Mesendoderm (in vitro differentiated cells): ENCODE measurements around the gene GAS2L1.

Experiments used
- DNase-seq: peaks from one replicate; pipeline ENCODE4 v3.0.0; 2013
- H2AK5ac ChIP-seq: 2 replicates; pipeline ENCODE4 v1.6.1; 2013; ENCODE audit warnings: low read length, inconsistent platforms
- H2BK120ac ChIP-seq: 2 replicates; pipeline ENCODE4 v1.6.1; 2013; ENCODE audit warnings: low read depth, mild to moderate bottlenecking, low read length, moderate library complexity, mixed read lengths
- H2BK15ac ChIP-seq: replicated peaks from 2 replicates; pipeline ENCODE4 v1.6.1; 2013; ENCODE audit warnings: low read depth, mild to moderate bottlenecking, moderate library complexity
- H2BK5ac ChIP-seq: 2 replicates; pipeline ENCODE4 v1.6.1; 2013; ENCODE audit warnings: low read length, inconsistent platforms
- H3K18ac ChIP-seq: 2 replicates; pipeline ENCODE4 v1.6.1; 2013; ENCODE audit warnings: mild to moderate bottlenecking, low read length, mixed read lengths
- H3K23ac ChIP-seq: one replicate; pipeline ENCODE4 v1.6.1; 2013; ENCODE audit warnings: low read length
- H3K27ac ChIP-seq: 2 replicates; pipeline ENCODE4 v1.5.1; 2013; ENCODE audit warnings: low read depth, mild to moderate bottlenecking, inconsistent platforms, low read length, moderate library complexity
- H3K27me3 ChIP-seq: 2 replicates; pipeline ENCODE4 v1.6.1; 2013; ENCODE audit warnings: low read length, control low read depth, mild to moderate bottlenecking, inconsistent platforms; ENCODE audit not compliant: insufficient read depth, poor library complexity
- H3K36me3 ChIP-seq: 2 replicates; pipeline ENCODE4 v1.6.1; 2013; ENCODE audit warnings: low read length, inconsistent platforms; ENCODE audit not compliant: control insufficient read depth, insufficient read depth
- H3K4ac ChIP-seq: one replicate; pipeline ENCODE4 v1.6.1; 2013; ENCODE audit warnings: low read depth, mild to moderate bottlenecking, low read length, moderate library complexity
- H3K4me1 ChIP-seq: 2 replicates; pipeline ENCODE4 v1.6.1; 2013; ENCODE audit warnings: low read depth, low read length, inconsistent platforms; ENCODE audit not compliant: control insufficient read depth
- H3K4me2 ChIP-seq: 2 replicates; pipeline ENCODE4 v1.6.1; 2013; ENCODE audit warnings: low read length
- H3K4me3 ChIP-seq: 2 replicates; pipeline ENCODE4 v1.5.1; 2013; ENCODE audit warnings: mild to moderate bottlenecking, low read length
- H3K56ac ChIP-seq: one replicate; pipeline ENCODE4 v1.6.1; 2013; ENCODE audit warnings: low read length
- H3K79me1 ChIP-seq: 2 replicates; pipeline ENCODE4 v1.6.1; 2013; ENCODE audit warnings: low read length, inconsistent platforms
- H3K79me2 ChIP-seq: 2 replicates; pipeline ENCODE4 v1.6.1; 2013; ENCODE audit warnings: mild to moderate bottlenecking, low read length; ENCODE audit not compliant: control insufficient read depth, insufficient read depth
- H3K9ac ChIP-seq: 2 replicates; pipeline ENCODE4 v1.6.1; 2013; ENCODE audit warnings: low read length, inconsistent platforms
- H4K5ac ChIP-seq: one replicate; pipeline ENCODE4 v1.6.1; 2013; ENCODE audit warnings: low read length
- H4K8ac ChIP-seq: one replicate; pipeline ENCODE4 v1.6.1; 2013; ENCODE audit warnings: low read depth, mild to moderate bottlenecking, control low read depth, low read length, moderate library complexity
- WGBS: extraction: QIAGEN DNeasy Blood & Tissue Kit; methylation state at CpG from one replicate; pipeline ENCODE4 v1.1.7; 2013; ENCODE audit warnings: low lambda C conversion rate, missing lambda C conversion rate; ENCODE audit not compliant: insufficient coverage; ENCODE audit errors: extremely low coverage; 5-methylcytosine and 5-hydroxymethylcytosine counted together

Gene GAS2L1

GRCh38 chr22:29346659-29347058, 40.2 kb downstream of the GAS2L1 start:
- Histone ChIP-seq H3K36me3 (peaks cover 21% of the 10 kb centered on the region), H3K23ac (no peak overlapping the region), H3K27ac (no peak overlapping the region), H4K5ac (no peak overlapping the region), H3K18ac (no peak overlapping the region), H3K4ac (no peak overlapping the region), H2AK5ac (no peak overlapping the region), H3K27me3 (no peaks in the 10 kb centered on the region), H3K56ac (no peak overlapping the region), H3K79me1 (no peaks in the 10 kb centered on the region), H3K79me2 (no peaks in the 10 kb centered on the region), H3K4me1 (no peaks in the 10 kb centered on the region), H2BK15ac (no peak overlapping the region), H4K8ac (no peak overlapping the region), H3K4me3 (no peak overlapping the region), H2BK120ac (no peak overlapping the region), H3K9ac (no peak overlapping the region), H2BK5ac (no peak overlapping the region), H3K4me2 (no peak overlapping the region)
- no peak for DNase-seq
- WGBS, result no CpG with 5 or more reads among the region's 4 CpGs

GRCh38 chr22:29348041-29348440, 41.6 kb downstream of the GAS2L1 start:
- no peak overlapping the region for H3K56ac ChIP-seq
- no peak overlapping the region for H3K4me3 ChIP-seq
- H3K27ac ChIP-seq, result no peak overlapping the region
- H3K18ac ChIP-seq, result no peak overlapping the region
- peaks cover 22% of the 10 kb centered on the region for H3K36me3 ChIP-seq
- H3K79me1 ChIP-seq, result no peaks in the 10 kb centered on the region
- no peak overlapping the region for H2AK5ac ChIP-seq
- H2BK5ac ChIP-seq, result no peak overlapping the region
- no peak overlapping the region for H3K9ac ChIP-seq
- no peak overlapping the region for H2BK15ac ChIP-seq
- no peak for DNase-seq
- WGBS, result no CpG with 5 or more reads among the region's 2 CpGs
- H3K4me1 ChIP-seq, result no peaks in the 10 kb centered on the region
- no peaks in the 10 kb centered on the region for H3K27me3 ChIP-seq
- H3K4ac ChIP-seq, result no peak overlapping the region
- no peak overlapping the region for H3K23ac ChIP-seq
- no peak overlapping the region for H4K5ac ChIP-seq
- H3K79me2 ChIP-seq, result no peaks in the 10 kb centered on the region
- no peak overlapping the region for H2BK120ac ChIP-seq
- no peak overlapping the region for H3K4me2 ChIP-seq
- H4K8ac ChIP-seq, result no peak overlapping the region

GRCh38 chr22:29348956-29349355, 42.5 kb downstream of the GAS2L1 start:
- Histone ChIP-seq H3K4me3 (no peak overlapping the region), H3K23ac (no peak overlapping the region), H3K56ac (no peak overlapping the region), H3K4me2 (no peak overlapping the region), H3K79me1 (no peaks in the 10 kb centered on the region), H3K4ac (no peak overlapping the region), H3K27ac (no peak overlapping the region), H4K8ac (no peak overlapping the region), H3K36me3 (peaks cover 26% of the 10 kb centered on the region), H3K27me3 (no peaks in the 10 kb centered on the region), H3K9ac (no peak overlapping the region), H2BK5ac (no peak overlapping the region), H3K18ac (no peak overlapping the region), H3K4me1 (no peaks in the 10 kb centered on the region), H2BK15ac (no peak overlapping the region), H4K5ac (no peak overlapping the region), H2AK5ac (no peak overlapping the region), H3K79me2 (no peaks in the 10 kb centered on the region), H2BK120ac (no peak overlapping the region)
- no peak for DNase-seq
- whole genome bisulfite sequencing, result no CpG with 5 or more reads among the region's 18 CpGs

- no CpG with 5 or more reads among the region's 6 CpGs for WGBS
- H4K5ac ChIP-seq, result no peak overlapping the region
- H2AK5ac ChIP-seq, result no peak overlapping the region
- H3K4me2 ChIP-seq, result no peak overlapping the region
- H3K56ac ChIP-seq, result no peak overlapping the region
- no peak overlapping the region for H2BK120ac ChIP-seq
- no peaks in the 10 kb centered on the region for H3K27me3 ChIP-seq
- no peak overlapping the region for H3K4ac ChIP-seq
- no peak overlapping the region for H3K4me3 ChIP-seq
- no peak overlapping the region for H2BK15ac ChIP-seq
- H3K79me2 ChIP-seq, result no peaks in the 10 kb centered on the region
- no peak overlapping the region for H3K27ac ChIP-seq
- peaks cover 30% of the 10 kb centered on the region for H3K36me3 ChIP-seq
- H3K4me1 ChIP-seq, result no peaks in the 10 kb centered on the region
- no peak overlapping the region for H3K18ac ChIP-seq
- no peak overlapping the region for H3K23ac ChIP-seq
- H2BK5ac ChIP-seq, result no peak overlapping the region
- no peaks in the 10 kb centered on the region for H3K79me1 ChIP-seq
- no peak for DNase-seq
- no peak overlapping the region for H3K9ac ChIP-seq
- no peak overlapping the region for H4K8ac ChIP-seq
Measured at GRCh38 chr22:29351042-29351441, 44.6 kb downstream of the GAS2L1 start.

GRCh38 chr22:29351891-29352290, 45.4 kb downstream of the GAS2L1 start:
- Histone ChIP-seq H3K36me3 (peaks cover 26% of the 10 kb centered on the region), H3K23ac (no peak overlapping the region)

GRCh38 chr22:29352778-29353177, 46.3 kb downstream of the GAS2L1 start:
- H4K8ac ChIP-seq, result no peak overlapping the region
- H2AK5ac ChIP-seq, result no peak overlapping the region
- peaks cover 22% of the 10 kb centered on the region for H3K36me3 ChIP-seq
- H3K4me3 ChIP-seq, result no peak overlapping the region
- H3K4me2 ChIP-seq, result no peak overlapping the region
- H3K79me1 ChIP-seq, result no peaks in the 10 kb centered on the region
- H3K56ac ChIP-seq, result no peak overlapping the region
- H3K27ac ChIP-seq, result no peak overlapping the region
- H3K4me1 ChIP-seq, result no peaks in the 10 kb centered on the region
- no peaks in the 10 kb centered on the region for H3K79me2 ChIP-seq
- no peak overlapping the region for H3K9ac ChIP-seq
- no peak overlapping the region for H3K23ac ChIP-seq
- no peak overlapping the region for H4K5ac ChIP-seq
- no CpG with 5 or more reads among the region's 9 CpGs for WGBS
- H2BK120ac ChIP-seq, result no peak overlapping the region
- H3K4ac ChIP-seq, result no peak overlapping the region
- no peaks in the 10 kb centered on the region for H3K27me3 ChIP-seq
- no peak overlapping the region for H3K18ac ChIP-seq
- no peak overlapping the region for H2BK15ac ChIP-seq
- no peak overlapping the region for H2BK5ac ChIP-seq
- DNase-seq, result no peak

More at GRCh38 chr22:29351891-29352290, 45.4 kb downstream of the GAS2L1 start:
- no peak overlapping the region for H2BK5ac ChIP-seq
- H3K4ac ChIP-seq, result no peak overlapping the region
- no peak overlapping the region for H4K8ac ChIP-seq
- H3K79me1 ChIP-seq, result no peaks in the 10 kb centered on the region
- H2AK5ac ChIP-seq, result no peak overlapping the region
- DNase-seq, result no peak
- no peaks in the 10 kb centered on the region for H3K27me3 ChIP-seq
- no peak overlapping the region for H3K9ac ChIP-seq
- no peak overlapping the region for H3K56ac ChIP-seq
- H3K4me3 ChIP-seq, result no peak overlapping the region
- WGBS, result no CpG with 5 or more reads among the region's 9 CpGs
- H2BK15ac ChIP-seq, result no peak overlapping the region
- H3K27ac ChIP-seq, result no peak overlapping the region
- no peak overlapping the region for H3K18ac ChIP-seq
- H4K5ac ChIP-seq, result no peak overlapping the region
- no peak overlapping the region for H3K4me2 ChIP-seq
- H3K4me1 ChIP-seq, result no peaks in the 10 kb centered on the region
- H3K79me2 ChIP-seq, result no peaks in the 10 kb centered on the region
- H2BK120ac ChIP-seq, result no peak overlapping the region
